HG02759 (cell line): ENCODE results near the gene ESPL1.
"Not testable (repeated sequence)": the region's sequence is repeated elsewhere in the genome, so short reads cannot be mapped to it uniquely, and the experiment has no call there.

ENCODE experiments used
- ATAC-seq: cut with Tn5 transposase; IDR thresholded peaks from one replicate; pipeline ENCODE4 v1.9.1; 2021; ENCODE audit warnings: mild to moderate bottlenecking, moderate library complexity; ENCODE audit not compliant: unreplicated experiment

The ESPL1 gene

DNA sequence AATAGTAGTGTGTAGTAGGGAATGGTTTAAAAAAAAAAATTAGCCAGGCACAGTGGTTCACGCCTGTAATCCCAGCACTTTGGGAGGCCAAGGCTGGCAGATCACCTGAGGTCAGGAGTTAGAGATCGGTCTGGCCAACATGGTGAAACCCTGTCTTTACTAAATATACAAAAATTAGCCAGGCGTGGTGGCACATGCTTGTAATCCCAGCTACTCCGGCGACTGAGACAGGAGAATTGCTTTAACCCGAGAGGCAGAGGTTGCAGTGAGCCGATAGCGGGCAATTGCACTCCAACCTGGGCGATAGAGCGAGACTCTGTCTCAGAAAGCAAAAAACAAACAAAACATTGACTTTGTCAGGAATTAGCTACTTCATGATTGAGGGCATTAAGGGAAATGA is 29.0 kb downstream of the ESPL1 start:
- not testable (repeated sequence) for ATAC-seq

DNA sequence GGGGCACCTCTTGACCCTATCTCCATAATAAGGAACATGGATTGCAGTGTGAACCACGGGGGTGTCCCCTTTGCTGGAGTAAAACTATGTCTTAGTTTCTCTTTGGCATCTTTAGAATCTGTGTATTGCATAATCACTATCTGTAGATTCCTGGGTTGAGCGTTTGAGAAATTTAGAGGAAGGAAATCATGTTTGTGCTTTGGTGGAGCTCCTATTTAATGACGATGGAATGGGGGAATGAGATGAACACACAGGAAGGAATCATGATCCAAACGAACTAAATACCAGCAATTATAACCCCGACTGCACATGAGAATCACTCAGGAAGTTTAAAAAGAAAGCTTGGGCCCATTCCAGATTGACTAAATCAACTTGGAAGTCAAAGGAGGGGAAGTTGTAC is 30.1 kb downstream of the ESPL1 start:
- no peak for ATAC-seq

- ATAC-seq: no peak
Measured at GRCh38 chr12:53299101-53299453, 31.0 kb downstream of the ESPL1 start.

GRCh38 chr12:53299454-53300180 is 31.5 kb downstream of the ESPL1 start, which contains the start of gene MYG1:
TSS of gene MYG1 (plus strand) at chr12:53299695. CDS start at chr12:53299738, 43 bp downstream.
- ATAC-seq: peak; percentile 78

DNA sequence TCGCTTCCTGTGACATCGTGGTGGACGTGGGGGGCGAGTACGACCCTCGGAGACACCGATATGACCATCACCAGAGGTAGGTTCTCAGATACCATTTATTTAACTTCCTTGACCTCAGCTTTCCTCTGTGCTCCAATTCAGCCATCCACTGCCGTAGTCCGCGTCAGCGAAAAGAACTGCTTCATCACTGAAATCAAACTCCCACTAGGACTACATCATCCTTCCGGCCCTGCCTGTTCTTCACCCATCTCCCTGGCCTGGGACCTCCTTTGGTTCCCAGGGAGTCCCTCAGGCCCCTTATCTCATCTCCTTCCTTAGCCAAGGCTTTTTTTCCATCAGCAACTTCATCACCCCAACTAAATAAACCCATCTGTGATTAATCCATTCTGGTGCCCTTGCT is 32.1 kb downstream of the ESPL1 start:
- ATAC-seq: no peak

DNA sequence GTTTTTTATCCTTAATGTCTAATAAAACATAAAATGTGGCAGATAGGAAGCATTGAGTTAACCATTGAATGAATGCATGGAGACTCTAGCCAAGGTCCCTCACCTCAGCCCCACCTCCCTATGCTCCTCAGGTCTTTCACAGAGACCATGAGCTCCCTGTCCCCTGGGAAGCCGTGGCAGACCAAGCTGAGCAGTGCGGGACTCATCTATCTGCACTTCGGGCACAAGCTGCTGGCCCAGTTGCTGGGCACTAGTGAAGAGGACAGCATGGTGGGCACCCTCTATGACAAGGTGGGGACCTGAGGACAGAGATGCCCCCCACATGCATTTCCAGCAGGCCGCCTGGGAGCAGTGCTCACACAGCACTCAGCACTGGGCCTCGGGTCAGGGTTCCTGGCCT is 34.8 kb downstream of the ESPL1 start:
- no peak for ATAC-seq

DNA sequence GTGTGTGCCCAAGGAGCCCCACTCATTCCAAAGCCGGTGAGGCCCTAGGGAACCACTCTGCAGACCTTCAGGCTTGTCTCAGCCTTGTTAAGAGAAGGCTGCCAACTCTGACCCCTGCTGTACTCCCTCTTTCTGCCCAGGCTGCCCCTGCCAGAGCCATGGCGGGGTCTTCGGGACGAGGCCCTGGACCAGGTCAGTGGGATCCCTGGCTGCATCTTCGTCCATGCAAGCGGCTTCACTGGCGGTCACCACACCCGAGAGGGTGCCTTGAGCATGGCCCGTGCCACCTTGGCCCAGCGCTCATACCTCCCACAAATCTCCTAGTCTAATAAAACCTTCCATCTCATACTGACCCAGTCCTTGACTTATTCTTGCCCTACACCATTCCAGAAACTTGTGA is 38.7 kb downstream of the ESPL1 start:
- no peak for ATAC-seq

DNA sequence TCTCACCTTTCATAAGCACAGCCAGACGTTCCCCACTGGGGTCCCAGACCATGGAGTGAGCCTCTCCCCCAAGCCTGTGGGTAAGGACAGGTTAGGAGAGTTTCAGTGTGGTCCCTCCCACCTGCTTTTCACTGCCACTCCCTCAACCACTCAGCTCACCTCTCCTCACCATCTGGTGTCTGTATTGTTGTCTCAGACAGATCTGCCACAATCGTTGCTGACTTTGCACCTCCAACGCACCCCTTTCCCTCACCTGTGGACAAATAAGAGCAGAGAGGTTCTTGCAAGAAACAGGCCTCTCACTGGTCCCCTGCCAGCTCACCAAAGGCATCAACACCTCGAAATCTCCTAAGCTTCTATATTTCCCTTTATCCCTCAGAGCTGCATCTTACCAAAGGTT is 40.2 kb downstream of the ESPL1 start:
- no peak for ATAC-seq

DNA sequence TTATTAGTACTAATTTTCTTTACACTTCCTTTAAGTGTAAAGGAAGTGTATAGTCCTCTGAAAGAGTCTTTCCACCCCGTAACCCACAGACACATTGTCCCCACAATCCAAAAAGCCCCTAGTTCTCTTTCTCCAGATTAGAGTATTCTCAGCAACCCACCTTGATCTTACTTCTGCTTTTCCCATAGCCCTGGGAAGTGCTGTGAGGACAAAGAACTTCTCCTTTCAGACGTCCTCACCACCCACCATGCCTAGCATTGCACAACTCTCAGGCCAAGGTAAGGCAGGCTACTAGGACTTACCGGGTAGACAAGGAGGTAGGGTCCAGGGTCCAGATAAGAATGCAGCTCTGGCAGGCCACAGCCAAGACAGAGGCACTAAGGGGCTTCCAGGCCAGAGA is 45.9 kb downstream of the ESPL1 start:
- ATAC-seq: no peak

- no peak for ATAC-seq
Measured at GRCh38 chr12:53320352-53321195, 52.5 kb downstream of the ESPL1 start.

- ATAC-seq: peak; percentile 25
Measured at GRCh38 chr12:53324113-53324778, 56.1 kb downstream of the ESPL1 start.

- peak; percentile 57 for ATAC-seq
Measured at GRCh38 chr12:53324779-53325510, 56.8 kb downstream of the ESPL1 start.

DNA sequence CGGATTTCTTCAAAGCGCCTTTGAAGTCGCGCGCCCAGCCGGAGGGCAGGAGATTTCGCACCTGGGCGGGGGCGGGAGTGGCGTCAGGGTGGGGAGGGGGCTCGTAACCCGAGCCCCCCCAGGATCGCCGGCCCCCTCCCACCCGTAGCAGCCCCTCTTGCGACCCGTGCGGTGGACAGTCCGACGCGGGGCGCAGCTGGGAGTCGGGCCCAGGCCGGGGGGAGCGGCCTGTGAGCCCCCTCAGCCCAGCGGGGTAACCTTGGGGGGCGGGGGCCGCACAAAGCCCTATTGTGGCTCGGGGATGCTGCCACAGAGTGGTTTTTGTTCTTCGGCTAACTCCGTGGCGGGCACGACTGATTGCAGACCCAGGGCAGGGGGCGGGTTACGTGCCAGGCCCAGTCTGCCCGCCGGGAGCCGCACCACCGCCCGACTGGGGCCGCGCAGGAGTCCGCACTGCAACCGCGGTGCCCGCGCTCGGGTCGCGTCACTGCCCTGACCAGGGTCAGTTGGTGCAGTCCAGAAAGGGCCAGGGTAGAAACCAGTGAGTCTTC is 57.5 kb downstream of the ESPL1 start:
- no peak for ATAC-seq

DNA sequence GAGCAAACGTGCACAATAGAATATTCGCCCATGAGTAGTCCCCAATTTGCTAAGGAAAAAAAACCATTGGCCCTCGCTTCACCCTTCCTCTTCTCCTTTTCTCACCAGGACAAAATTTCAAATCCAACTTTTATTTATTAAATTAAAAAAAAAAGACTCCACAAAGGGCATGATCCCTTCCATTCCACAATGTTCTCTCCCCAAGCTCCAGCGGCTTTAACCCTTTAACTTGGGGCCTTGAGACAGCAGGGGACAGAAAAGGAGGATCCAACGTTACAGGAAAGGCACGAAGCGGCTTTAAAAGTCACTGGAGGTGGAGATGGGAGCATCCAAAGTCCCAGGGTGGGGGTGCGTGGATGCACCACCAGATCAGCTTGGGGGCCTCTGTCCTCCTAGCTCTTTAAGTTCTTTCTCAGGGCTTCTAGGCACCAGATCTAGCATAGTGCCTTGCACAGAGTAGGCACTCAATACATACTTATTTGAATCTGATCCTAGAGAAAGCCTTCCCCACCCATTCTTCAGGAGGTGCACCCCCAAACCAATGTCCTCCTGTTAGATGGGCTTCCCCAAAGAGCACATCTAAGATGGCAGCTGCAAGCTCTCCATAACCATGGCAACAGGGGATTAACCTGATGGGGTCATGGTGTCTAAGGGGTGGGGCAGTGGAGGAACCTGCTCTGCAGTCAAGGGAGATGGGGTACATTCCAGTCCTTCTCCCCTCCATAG is 58.5 kb downstream of the ESPL1 start:
- ATAC-seq: no peak

GRCh38 chr12:53327435-53328042 is 59.4 kb downstream of the ESPL1 start:
- no peak for ATAC-seq

DNA sequence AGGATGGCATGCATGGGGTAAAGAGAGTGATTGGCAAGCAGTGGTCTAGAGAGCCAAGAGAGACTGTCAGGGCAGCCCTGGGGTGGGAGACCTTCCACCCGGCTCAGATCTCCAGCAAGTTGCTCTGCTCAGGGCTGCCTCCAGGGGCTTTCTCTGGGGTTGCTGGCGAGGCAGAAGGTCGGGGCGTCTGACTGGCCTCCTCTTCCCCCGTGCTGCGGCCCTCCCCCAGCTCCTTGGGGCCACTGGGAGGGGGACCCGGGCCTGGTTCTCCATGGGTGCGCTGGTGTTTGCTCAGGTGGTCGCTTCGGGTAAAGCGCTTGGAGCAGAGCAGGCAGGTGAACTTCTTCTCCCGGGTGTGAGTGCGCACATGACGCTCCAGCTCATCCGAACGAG is 59.9 kb downstream of the ESPL1 start:
- ATAC-seq: no peak

DNA sequence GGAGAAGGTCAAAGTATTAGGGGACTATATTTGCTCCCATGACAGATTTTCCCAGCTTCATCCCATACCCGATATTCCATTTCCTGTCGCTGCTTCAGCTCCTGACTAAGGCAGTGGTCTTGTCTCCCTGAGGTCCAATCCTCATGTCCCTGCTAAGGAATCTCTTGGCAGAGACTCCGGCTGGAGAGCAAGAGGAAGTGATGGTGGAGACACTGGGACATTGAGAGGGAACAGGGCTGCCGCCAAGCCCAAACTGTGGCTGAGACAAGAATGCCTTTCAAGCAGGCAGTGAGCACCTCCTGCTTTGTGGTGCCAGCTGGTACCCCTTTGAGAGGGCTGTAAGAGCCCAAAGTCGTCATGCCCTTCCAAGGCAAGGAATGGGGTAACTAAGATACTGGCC is 62.6 kb downstream of the ESPL1 start:
- no peak for ATAC-seq

DNA sequence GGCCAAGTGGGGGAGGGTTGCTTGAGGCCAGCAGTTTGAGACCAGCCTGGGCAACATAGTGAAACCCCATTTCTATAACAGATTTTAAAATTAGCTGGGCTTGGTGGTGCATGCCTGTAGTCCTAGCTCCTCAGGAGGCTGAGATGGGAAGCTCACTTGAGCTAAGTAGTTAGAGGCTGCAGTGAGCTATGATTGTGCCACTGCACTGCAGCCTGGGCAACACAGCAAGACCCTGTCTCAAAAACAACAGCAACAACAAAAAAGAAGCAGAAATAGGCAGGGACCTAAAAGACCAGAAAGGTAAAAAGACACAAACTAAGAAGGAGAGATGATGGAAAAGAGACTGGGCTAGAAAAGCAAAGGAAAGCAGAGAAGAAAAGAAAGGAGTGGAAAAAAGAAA is 64.2 kb downstream of the ESPL1 start:
- not testable (repeated sequence) for ATAC-seq

- no peak for ATAC-seq
Measured at GRCh38 chr12:53332744-53333143, 64.6 kb downstream of the ESPL1 start.

GRCh38 chr12:53333289-53333688 is 65.2 kb downstream of the ESPL1 start:
- ATAC-seq: no peak
